PC-9 (cell line): ENCODE measurements around the gene UCP3. TPM values are rescaled to one million over a fixed set of nuclear protein-coding genes. Genes with fewer than 3 reads are reported as not detected.

Source experiments
- BruUV-seq: library from RNA; stranded (reverse); fragments of 400-500 nt; replicated peaks from 2 replicates; lab custom pipeline; 2021; lab: Mats Ljungman, UMichigan
- CTCF ChIA-PET: fragments of 300-600 bp; sonication (Branson Sonifier 250); formaldehyde crosslinking; loops from one replicate; lab custom pipeline; 2022; ENCODE audit warnings: antibody characterized with exemption; lab: Charles Lee
- POLR2A ChIA-PET: fragments of 300-600 bp; sonication (Branson Sonifier 250); formaldehyde crosslinking; loops from one replicate; lab custom pipeline; 2022; ENCODE audit warnings: antibody characterized with exemption; ENCODE audit not compliant: unreplicated experiment; lab: Charles Lee
- DNase-seq, 2 experiments: peaks; one replicate each; pipeline versions ENCODE4 v3.0.0 to v3.0.0-alpha.2; 2015 to 2022; ENCODE audit warnings: mixed read lengths in 1 of 2
- H2AFZ ChIP-seq: fragments of 200-600 bp; sonication (generic); 2 replicates; pipeline ENCODE4 v1.8.1; 2017; ENCODE audit warnings: antibody characterized with exemption
- H3F3A ChIP-seq: fragments of 200-600 bp; sonication (generic); 2 replicates; pipeline ENCODE4 v1.8.1; 2017; ENCODE audit warnings: antibody characterized with exemption, mild to moderate bottlenecking, low read depth; ENCODE audit not compliant: insufficient read depth
- H3K27ac ChIP-seq: fragments of 200-600 bp; sonication (generic); 2 replicates; pipeline ENCODE4 v1.6.1; 2016; ENCODE audit warnings: mixed run types
- H3K27me3 ChIP-seq: fragments of 200-600 bp; sonication (generic); 2 replicates; pipeline ENCODE4 v1.6.1; 2016; ENCODE audit warnings: low read depth, mixed run types; ENCODE audit not compliant: insufficient read depth
- H3K36me3 ChIP-seq: fragments of 200-600 bp; sonication (generic); 2 replicates; pipeline ENCODE4 v1.6.1; 2016; ENCODE audit warnings: low read depth, mixed run types
- H3K4me1 ChIP-seq: fragments of 200-600 bp; sonication (generic); replicated peaks from 2 replicates; pipeline ENCODE4 v1.6.1; 2016; ENCODE audit warnings: mixed run types; ENCODE audit not compliant: insufficient read depth
- H3K4me2 ChIP-seq: fragments of 200-600 bp; sonication (generic); 2 replicates; pipeline ENCODE4 v1.6.1; 2017; ENCODE audit warnings: mixed run types
- H3K4me3 ChIP-seq: fragments of 200-600 bp; sonication (generic); 2 replicates; pipeline ENCODE4 v1.6.1; 2016; ENCODE audit warnings: mixed run types
- H3K79me2 ChIP-seq: fragments of 200-600 bp; sonication (generic); 2 replicates; pipeline ENCODE4 v1.6.1; 2017; ENCODE audit warnings: low read depth, mixed run types
- H3K9me2 ChIP-seq: fragments of 200-600 bp; sonication (generic); 2 replicates; pipeline ENCODE4 v1.8.1; 2017; ENCODE audit warnings: mild to moderate bottlenecking; ENCODE audit not compliant: insufficient read depth
- H3K9me3 ChIP-seq: fragments of 200-600 bp; sonication (generic); 2 replicates; pipeline ENCODE4 v1.8.1; 2016; ENCODE audit warnings: low read depth; ENCODE audit not compliant: insufficient read depth
- H4K20me1 ChIP-seq: fragments of 200-600 bp; sonication (generic); 2 replicates; pipeline ENCODE4 v1.8.1; 2017; ENCODE audit not compliant: insufficient read depth
- CTCF ChIP-seq: fragments of 200-600 bp; sonication (generic); conservative IDR thresholded peaks from 2 replicates; pipeline ENCODE4 v1.6.1; 2017; ENCODE audit warnings: mixed run types, antibody characterized with exemption, mild to moderate bottlenecking, moderate library complexity
- EZH2 ChIP-seq: fragments of 200-600 bp; sonication (generic); IDR thresholded peaks from 2 replicates; pipeline ENCODE4 v1.8.0; 2017; ENCODE audit warnings: antibody characterized with exemption, low read depth
- intact Hi-C: fragments of 100-400 bp; cut with micrococcal nuclease; formaldehyde crosslinking; loops from one replicate; pipeline ENCODE4 v1.10.0; 2022; ENCODE audit not compliant: unreplicated experiment
- total RNA-seq: library from RNA; stranded (reverse); gene quantifications from 2 replicates; pipeline ENCODE4 v1.2.3, GENCODE V29; 2021

Gene UCP3
- total RNA-seq, 1 experiment from 2014 or later = 2.0 TPM

GRCh38 chr11:73977856-73978519 is 30.9 kb downstream of the UCP3 start:
- no peak overlapping the region for H3K4me3 ChIP-seq
- no peaks in the 10 kb centered on the region for H4K20me1 ChIP-seq
- peaks cover 17% of the 10 kb centered on the region for H3K79me2 ChIP-seq
- H3K27ac ChIP-seq = no peak overlapping the region
- H3K4me1 ChIP-seq = peaks cover 40% of the 10 kb centered on the region
- DNase-seq = no peak
- H3K36me3 ChIP-seq = peaks cover 6% of the 10 kb centered on the region; the same call in 1 of the 2 replicates
- H3F3A ChIP-seq = peaks cover 17% of the 10 kb centered on the region; the same call in 1 of the 2 replicates
- BruUV-seq = no TSS peak
- H3K9me3 ChIP-seq = no peaks in the 10 kb centered on the region
- ChIA-PET POLR2A (no interaction called here), CTCF (no interaction called here)
- no peaks in the 10 kb centered on the region for H3K27me3 ChIP-seq
- no peak overlapping the region for H2AFZ ChIP-seq
- no peak overlapping the region for H3K4me2 ChIP-seq
- intact Hi-C loops = no loop called here
- H3K9me2 ChIP-seq = no peaks in the 10 kb centered on the region
- TF ChIP-seq CTCF (no peak), EZH2 (no peak)

GRCh38 chr11:73976451-73977151 is 32.3 kb downstream of the UCP3 start:
- Histone ChIP-seq H3K9me3 (no peaks in the 10 kb centered on the region), H3K36me3 (peaks cover 6% of the 10 kb centered on the region; the same call in 1 of the 2 replicates), H3K27me3 (no peaks in the 10 kb centered on the region), H3K9me2 (no peaks in the 10 kb centered on the region), H3K4me3 (no peak overlapping the region), H3K4me1 (peaks cover 39% of the 10 kb centered on the region), H2AFZ (no peak overlapping the region), H3K4me2 (no peak overlapping the region), H3K27ac (no peak overlapping the region), H3K79me2 (peaks cover 8% of the 10 kb centered on the region; the same call in 1 of the 2 replicates), H4K20me1 (no peaks in the 10 kb centered on the region), H3F3A (peaks cover 17% of the 10 kb centered on the region; the same call in 1 of the 2 replicates)
- CTCF ChIA-PET = no interaction called here
- intact Hi-C loops = no loop called here
- no peak for TF ChIP-seq EZH2
- no peak for TF ChIP-seq CTCF
- BruUV-seq = no TSS peak
- DNase-seq = no peak
- POLR2A ChIA-PET = interaction anchor here (0.7 kb wide), 1 partner anchor 192 kb away, joined by 3 read pairs; no protein-coding TSS in a partner anchor

- no peak overlapping the region for H3K4me3 ChIP-seq
- H3K9me2 ChIP-seq = no peaks in the 10 kb centered on the region
- no peak for DNase-seq
- peaks cover 6% of the 10 kb centered on the region; the same call in 1 of the 2 replicates for H3K36me3 ChIP-seq
- H2AFZ ChIP-seq = no peak overlapping the region
- no peak overlapping the region for H3K27ac ChIP-seq
- ChIA-PET CTCF (no interaction called here), POLR2A (no interaction called here)
- H3K79me2 ChIP-seq = 0 out of 2 replicates have a peak, but pooled peaks cover under 1% of the 10 kb centered on the region
- H3K27me3 ChIP-seq = no peaks in the 10 kb centered on the region
- no peak overlapping the region for H3K4me2 ChIP-seq
- TF ChIP-seq EZH2 (no peak), CTCF (no peak)
- no peaks in the 10 kb centered on the region for H3K9me3 ChIP-seq
- no peaks in the 10 kb centered on the region for H4K20me1 ChIP-seq
- H3F3A ChIP-seq = peaks cover 17% of the 10 kb centered on the region; the same call in 1 of the 2 replicates
- intact Hi-C loops = no loop called here
- H3K4me1 ChIP-seq = peaks cover 28% of the 10 kb centered on the region
- BruUV-seq = no TSS peak
These were observed 33.5 kb downstream of the UCP3 start for GRCh38 chr11:73975479-73975757.
